IMR-90 (cell line): Measurements from ENCODE around the gene HOXA5. TPM values are rescaled to one million over a fixed set of nuclear protein-coding genes. Genes with fewer than 3 reads are reported as not detected.

Experiments used
- ATAC-seq: fragments of 200-7000 bp; cut with Tn5 transposase; 2 replicates; pipeline ENCODE4 v1.9.1; 2020; ENCODE audit warnings: low read depth, mild to moderate bottlenecking, moderate library complexity
- BruUV-seq: library from RNA; stranded (reverse); fragments of 400-500 nt; replicated peaks from 2 replicates; lab custom pipeline; 2021; lab: Mats Ljungman, UMichigan
- CTCF ChIA-PET: fragments of 300-600 bp; formaldehyde crosslinking; extraction: SDS; loops from one replicate; lab custom pipeline; 2021; ENCODE audit warnings: antibody characterized with exemption; lab: Yijun Ruan, JAX
- POLR2A ChIA-PET: fragments of 300-600 bp; sonication (Branson Sonifier 250); formaldehyde crosslinking; loops from one replicate; lab custom pipeline; 2022; ENCODE audit warnings: antibody characterized with exemption; ENCODE audit not compliant: unreplicated experiment; lab: Charles Lee
- DNase-seq: peaks from one replicate; pipeline ENCODE4 v3.0.0; 2013
- H2AFZ ChIP-seq: replicated peaks from 2 replicates; pipeline ENCODE3; 2013; ENCODE audit warnings: low read length, mild to moderate bottlenecking; ENCODE audit not compliant: poor library complexity
- H2AK5ac ChIP-seq: 2 replicates; pipeline ENCODE4 v1.6.1; 2013; ENCODE audit warnings: low read depth, low read length, inconsistent platforms
- H2AK9ac ChIP-seq: replicated peaks from 2 replicates; pipeline ENCODE3; 2013; ENCODE audit warnings: mild to moderate bottlenecking, low read depth, low read length, moderate library complexity; ENCODE audit not compliant: poor library complexity
- H2BK120ac ChIP-seq: 2 replicates; pipeline ENCODE4 v1.6.1; 2013; ENCODE audit warnings: low read depth, low read length, inconsistent platforms
- H2BK15ac ChIP-seq: 3 replicates; pipeline ENCODE4 v1.6.1; 2013; ENCODE audit warnings: low read depth, low read length, inconsistent platforms
- H2BK20ac ChIP-seq: 2 replicates; pipeline ENCODE4 v1.6.1; 2013; ENCODE audit warnings: low read depth, mild to moderate bottlenecking, inconsistent platforms, low read length, moderate library complexity
- H2BK5ac ChIP-seq: 2 replicates; pipeline ENCODE4 v1.6.1; 2013; ENCODE audit warnings: mild to moderate bottlenecking, low read depth, low read length, inconsistent platforms; ENCODE audit not compliant: poor library complexity, severe bottlenecking
- H3K14ac ChIP-seq: replicated peaks from 2 replicates; pipeline ENCODE4 v1.6.1; 2013; ENCODE audit warnings: low read depth, low read length, inconsistent platforms
- H3K18ac ChIP-seq: 2 replicates; pipeline ENCODE4 v1.6.1; 2013; ENCODE audit warnings: low read depth, low read length, control low read depth
- H3K23ac ChIP-seq: 2 replicates; pipeline ENCODE4 v1.6.1; 2013; ENCODE audit warnings: low read depth, low read length, inconsistent platforms
- H3K27ac ChIP-seq: 2 replicates; pipeline ENCODE4 v1.5.1; 2013; ENCODE audit warnings: mild to moderate bottlenecking, control low read depth, low read length; ENCODE audit not compliant: insufficient read depth
- H3K27me3 ChIP-seq: 2 replicates; pipeline ENCODE4 v1.6.1; 2013; ENCODE audit warnings: low read length; ENCODE audit not compliant: control insufficient read depth, insufficient read depth
- H3K36me3 ChIP-seq: 2 replicates; pipeline ENCODE4 v1.6.1; 2013; ENCODE audit warnings: low read length, mixed read lengths; ENCODE audit not compliant: control insufficient read depth, insufficient read depth
- H3K4ac ChIP-seq: 2 replicates; pipeline ENCODE4 v1.6.1; 2013; ENCODE audit warnings: low read depth, low read length, inconsistent platforms
- H3K4me1 ChIP-seq: 2 replicates; pipeline ENCODE4 v1.6.1; 2013; ENCODE audit warnings: low read length, mixed read lengths; ENCODE audit not compliant: control insufficient read depth, insufficient read depth
- H3K4me2 ChIP-seq: 2 replicates; pipeline ENCODE4 v1.6.1; 2013; ENCODE audit warnings: low read depth, mild to moderate bottlenecking, control low read depth, low read length, moderate library complexity
- H3K4me3 ChIP-seq: 2 replicates; pipeline ENCODE4 v1.5.1; 2013; ENCODE audit warnings: low read depth, mild to moderate bottlenecking, control low read depth, low read length, moderate library complexity; ENCODE audit not compliant: insufficient read depth
- H3K56ac ChIP-seq: 2 replicates; pipeline ENCODE4 v1.6.1; 2013; ENCODE audit warnings: low read length, inconsistent platforms; ENCODE audit not compliant: insufficient read depth; ENCODE audit errors: extremely low read depth
- H3K79me1 ChIP-seq, 2 experiments: 2 replicates each; pipeline ENCODE4 v1.6.1; 2013; ENCODE audit warnings: low read length in 2 of 2, inconsistent platforms in 1 of 2, low read depth in 1 of 2
- H3K9ac ChIP-seq: 2 replicates; pipeline ENCODE4 v1.6.1; 2013; ENCODE audit warnings: low read depth, low read length, control low read depth
- H3K9me1 ChIP-seq: 2 replicates; pipeline ENCODE4 v1.6.1; 2013; ENCODE audit warnings: low read length, inconsistent platforms; ENCODE audit not compliant: insufficient read depth
- H3K9me3 ChIP-seq: 2 replicates; pipeline ENCODE4 v1.6.1; 2013; ENCODE audit warnings: low read length; ENCODE audit not compliant: control insufficient read depth, insufficient read depth
- H4K20me1 ChIP-seq: 2 replicates; pipeline ENCODE4 v1.6.1; 2013; ENCODE audit warnings: low read length, inconsistent platforms; ENCODE audit not compliant: insufficient read depth
- H4K5ac ChIP-seq: 2 replicates; pipeline ENCODE4 v1.6.1; 2013; ENCODE audit warnings: mild to moderate bottlenecking, low read depth, low read length, control low read depth
- H4K8ac ChIP-seq, 2 experiments: 2 replicates each; pipeline ENCODE4 v1.6.1; 2013; ENCODE audit warnings: low read depth in 2 of 2, low read length in 2 of 2, control low read depth in 1 of 2, inconsistent platforms in 1 of 2
- H4K91ac ChIP-seq: 2 replicates; pipeline ENCODE4 v1.6.1; 2013; ENCODE audit warnings: low read depth, low read length, inconsistent platforms; ENCODE audit not compliant: insufficient read depth
- BHLHE40 ChIP-seq: fragments of 150-350 bp; IDR thresholded peaks from 2 replicates; pipeline ENCODE4 v1.6.1; 2016; ENCODE audit warnings: mild to moderate bottlenecking, low read depth, low read length
- CEBPB ChIP-seq: IDR thresholded peaks from 2 replicates; pipeline ENCODE4 v1.6.1; 2012; ENCODE audit warnings: low read depth, low read length, improper control_type of control experiment
- POLR2A ChIP-seq: IDR thresholded peaks from 2 replicates; pipeline ENCODE4 v1.6.1; 2012; ENCODE audit warnings: mild to moderate bottlenecking, low read depth, low read length
- RAD21 ChIP-seq: IDR thresholded peaks from 2 replicates; pipeline ENCODE4 v1.6.1; 2012; ENCODE audit warnings: low read length, improper control_type of control experiment
- RCOR1 ChIP-seq: IDR thresholded peaks from 2 replicates; pipeline ENCODE4 v1.6.1; 2012; ENCODE audit warnings: mild to moderate bottlenecking, low read length, improper control_type of control experiment; ENCODE audit not compliant: insufficient replicate concordance
- RFX5 ChIP-seq: IDR thresholded peaks from 2 replicates; pipeline ENCODE4 v1.8.0; 2012; ENCODE audit warnings: low read depth, mild to moderate bottlenecking, low read length, moderate library complexity
- WGBS, 2 experiments: methylation state at CpG; one replicate each; pipeline versions ENCODE4 v1.1.5 to v1.1.7; 2013; ENCODE audit warnings: missing lambda C conversion rate in 2 of 2; ENCODE audit not compliant: insufficient read length in 1 of 2; ENCODE audit errors: extremely low coverage in 2 of 2; 5-methylcytosine and 5-hydroxymethylcytosine counted together
- dilution Hi-C: fragments of 300-500 bp; cut with HindIII; formaldehyde crosslinking; loops from one replicate; pipeline ENCODE4 v1.14.3; 2018; ENCODE audit warnings: low sequenced_read_pairs; ENCODE audit not compliant: unreplicated experiment
- in situ Hi-C: fragments of 300-500 bp; cut with MboI; formaldehyde crosslinking; loops from 3 replicates; pipeline ENCODE4 v1.14.3; 2019; ENCODE audit warnings: low sequenced_read_pairs, inconsistent platforms, mixed read lengths
- intact Hi-C: fragments of 100-400 bp; cut with micrococcal nuclease; formaldehyde crosslinking; loops from 2 replicates; pipeline ENCODE4 v1.10.0; 2022
- polyA plus RNA-seq, 3 experiments: library from polyadenylated mRNA; depleted of rRNA; stranded (reverse); fragments of >200 nt; gene quantifications; 2 replicates each; pipeline ENCODE4 v1.2.3, GENCODE V29; 2012; ENCODE audit warnings: low replicate concordance in 1 of 3
- total RNA-seq: library from RNA; depleted of rRNA; stranded (reverse); fragments of >200 nt; gene quantifications from 2 replicates; pipeline ENCODE4 v1.2.3, GENCODE V29; 2012

HOXA5 gene
- total and polyA plus RNA-seq, 2 of the 4 experiments (the other 2 are of a cell fraction) = 19.9 to 29.4 TPM

- Histone ChIP-seq H4K91ac (no peak overlapping the region), H2AK9ac (peak overlapping the region; percentile 10), H3K79me1 (no peaks in the 10 kb centered on the region), H3K18ac (no peak overlapping the region), H4K8ac (no peak overlapping the region), H2BK120ac (no peak overlapping the region), H3K56ac (no peak overlapping the region), H3K4me2 (no peak overlapping the region), H2BK15ac (no peak overlapping the region), H2AFZ (no peak overlapping the region), H3K14ac (no peak overlapping the region), H3K36me3 (no peaks in the 10 kb centered on the region), H3K9me3 (peaks cover 7% of the 10 kb centered on the region; the same call in 1 of the 2 replicates), H3K4me1 (no peaks in the 10 kb centered on the region; the same call in 1 of the 2 replicates), H3K9me1 (no peaks in the 10 kb centered on the region), H4K20me1 (peaks cover 17% of the 10 kb centered on the region; the same call in 1 of the 2 replicates), H3K23ac (no peak overlapping the region), H4K5ac (no peak overlapping the region), H2AK5ac (no peak overlapping the region), H3K27me3 (peaks cover 90% of the 10 kb centered on the region), H3K4me3 (no peak overlapping the region), H2BK20ac (no peak overlapping the region), H3K4ac (no peak overlapping the region), H3K9ac (no peak overlapping the region), H2BK5ac (no peak overlapping the region), H3K27ac (no peak overlapping the region)
- no TSS peak for BruUV-seq
- ChIA-PET POLR2A (no interaction called here), CTCF (interaction anchor here (0.6 kb wide), 1 partner anchor 15 kb away, joined by 3 read pairs; no protein-coding TSS in a partner anchor)
- TF ChIP-seq RCOR1 = no peak
- no peak for TF ChIP-seq RAD21
- TF ChIP-seq CEBPB = no peak
- TF ChIP-seq POLR2A = no peak
- no peak for TF ChIP-seq BHLHE40
- no peak for TF ChIP-seq RFX5
- 73% methylated on average over 25 of the region's 40 CpGs; no CpG with 5 or more reads in 1 of the 2 experiments for WGBS, 2 experiments
- intact Hi-C loops (no loop called here), dilution Hi-C loops (no loop called here), in situ Hi-C loops (no loop called here)
- ATAC-seq (no peak), DNase-seq (no peak)
Measured at GRCh38 chr7:27175626-27176523, 32.4 kb upstream of the HOXA5 start.
